Stimulated activated memory B cell treated with anti-CD40 and anti-IgM and Interleukin-4, amounts not matched to agents 10 μg/mL and 1 μg/mL and 100 μg/mL, for 72 hours (primary cell): ENCODE measurements around the gene ZNF644.

Experiments
- ATAC-seq: fragments of 150-1000 bp; cut with Tn5 transposase; 2 replicates; pipeline ENCODE4 v1.10.0; 2021
- H3K27ac Mint-ChIP-seq: one replicate; pipeline ENCODE4 v1.8.0; 2022; ENCODE audit warnings: mild to moderate bottlenecking, mixed read lengths
- H3K27me3 Mint-ChIP-seq: one replicate; pipeline ENCODE4 v1.8.0; 2022; ENCODE audit warnings: mixed read lengths
- H3K36me3 Mint-ChIP-seq: one replicate; pipeline ENCODE4 v1.8.0; 2022; ENCODE audit warnings: mixed read lengths
- H3K4me1 Mint-ChIP-seq: one replicate; pipeline ENCODE4 v1.8.0; 2022; ENCODE audit warnings: mixed read lengths
- H3K4me3 Mint-ChIP-seq: one replicate; pipeline ENCODE4 v1.8.0; 2022; ENCODE audit warnings: mild to moderate bottlenecking, moderate library complexity, mixed read lengths
- H3K9me3 Mint-ChIP-seq: one replicate; pipeline ENCODE4 v1.8.0; 2022; ENCODE audit warnings: mixed read lengths

The ZNF644 gene

DNA sequence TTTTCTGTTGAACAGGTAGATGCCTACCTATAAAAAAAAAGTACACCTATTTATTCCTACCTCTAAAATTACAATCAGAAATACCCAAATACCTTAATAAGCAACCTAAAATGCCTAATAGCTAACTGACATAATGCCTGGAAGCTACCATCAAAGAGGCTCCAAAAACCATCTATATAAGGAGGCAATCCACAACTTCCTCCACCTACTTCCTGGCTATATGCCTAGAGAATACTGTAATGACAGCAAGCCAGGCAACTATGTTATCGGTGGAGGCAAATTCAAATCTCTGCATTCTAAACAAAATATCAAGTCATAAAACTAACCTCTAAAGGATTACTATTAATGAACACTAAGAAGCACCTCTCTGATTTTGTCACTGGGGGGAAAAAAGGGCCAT is 10.1 kb downstream of the ZNF644 start:
- Mint-ChIP-seq H3K9me3 (no peaks in the 10 kb centered on the region), H3K4me1 (peaks cover 81% of the 10 kb centered on the region), H3K36me3 (peaks cover 36% of the 10 kb centered on the region), H3K27ac (no peak overlapping the region), H3K27me3 (no peaks in the 10 kb centered on the region), H3K4me3 (no peak overlapping the region)
- ATAC-seq = no peak

DNA sequence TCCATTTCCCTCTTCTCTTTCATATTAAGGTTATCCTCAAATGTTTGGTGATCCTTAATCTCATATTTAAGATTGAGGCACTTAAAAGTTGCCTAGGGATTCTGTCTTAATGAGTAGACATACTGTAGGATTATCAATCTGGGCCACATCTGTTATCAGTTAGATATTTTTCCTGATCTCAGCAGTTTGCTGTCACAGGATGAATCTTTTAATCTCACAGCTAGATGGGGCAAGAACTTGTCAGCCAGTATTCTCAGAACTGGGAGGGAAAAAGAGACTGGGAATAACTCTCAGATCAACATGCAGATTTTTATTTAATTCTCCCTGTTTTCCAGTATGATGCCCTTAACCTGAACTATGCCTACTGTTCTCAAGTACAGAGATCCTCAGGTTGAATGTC is 14.0 kb downstream of the ZNF644 start:
- peaks cover 82% of the 10 kb centered on the region for H3K4me1 Mint-ChIP-seq
- no peak overlapping the region for H3K4me3 Mint-ChIP-seq
- no peak overlapping the region for H3K27ac Mint-ChIP-seq
- peaks cover 6% of the 10 kb centered on the region for H3K9me3 Mint-ChIP-seq
- H3K36me3 Mint-ChIP-seq = peaks cover 50% of the 10 kb centered on the region
- no peak for ATAC-seq
- H3K27me3 Mint-ChIP-seq = no peaks in the 10 kb centered on the region

DNA sequence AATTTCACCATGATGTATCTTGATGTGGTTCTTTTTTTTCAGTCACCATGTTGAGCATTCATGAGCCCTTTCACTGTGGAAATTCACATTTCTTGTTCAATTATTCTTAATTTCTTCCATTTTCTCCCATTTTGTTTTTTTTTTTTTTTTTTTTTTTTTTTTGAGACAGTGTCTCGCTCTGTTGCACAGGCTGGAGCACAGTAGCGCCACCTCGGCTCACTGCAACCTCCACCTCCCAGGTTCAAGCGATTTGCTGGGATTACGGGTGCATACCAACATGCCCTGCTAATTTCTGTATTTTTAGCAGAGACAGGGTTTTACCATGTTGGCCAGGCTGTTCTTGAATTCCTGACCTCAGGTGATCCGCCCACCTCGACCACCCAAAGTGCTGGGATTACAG is 14.7 kb downstream of the ZNF644 start:
- Mint-ChIP-seq H3K4me1 (peaks cover 77% of the 10 kb centered on the region), H3K27me3 (no peaks in the 10 kb centered on the region), H3K36me3 (peaks cover 52% of the 10 kb centered on the region), H3K4me3 (no peak overlapping the region), H3K9me3 (peaks cover 6% of the 10 kb centered on the region), H3K27ac (no peak overlapping the region)
- ATAC-seq = no peak

DNA sequence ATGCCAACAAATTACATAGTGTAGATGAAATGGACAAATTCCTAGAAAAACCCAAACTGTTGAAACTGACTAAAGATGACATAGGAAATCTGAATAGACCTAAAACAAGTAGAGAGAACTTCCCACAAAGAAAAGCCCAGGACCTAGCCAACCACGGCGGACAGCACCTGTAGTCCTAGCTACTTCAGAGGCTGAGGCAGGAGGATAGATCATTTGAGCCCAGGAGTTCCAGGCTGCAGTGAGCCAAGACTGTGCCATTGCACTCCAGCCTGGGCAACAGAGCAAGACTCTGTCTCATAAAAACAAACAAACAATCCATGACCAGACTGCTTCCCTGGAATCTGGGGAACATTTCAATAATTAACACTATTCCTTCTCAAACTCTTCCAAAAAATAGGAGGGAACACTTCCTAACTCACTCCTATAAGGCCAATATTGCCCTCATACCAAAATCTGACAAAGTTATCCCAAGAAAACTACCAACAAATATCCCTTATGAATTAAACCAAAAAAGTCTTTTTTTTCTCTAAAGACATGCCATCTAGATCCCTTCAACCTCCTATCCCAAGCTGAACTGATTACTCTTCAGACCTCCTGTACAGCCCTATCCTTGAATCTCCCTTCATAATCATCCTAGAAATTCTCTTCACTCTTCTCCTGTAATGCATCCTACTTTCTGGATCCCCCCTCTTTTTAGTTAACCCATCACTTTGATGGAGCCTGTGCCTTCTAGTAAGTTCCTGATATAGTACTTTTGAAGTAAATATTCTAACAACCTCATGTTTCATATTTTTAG is 15.5 kb downstream of the ZNF644 start:
- Mint-ChIP-seq H3K27me3 (no peaks in the 10 kb centered on the region), H3K4me3 (no peak overlapping the region), H3K27ac (no peak overlapping the region), H3K36me3 (peaks cover 54% of the 10 kb centered on the region), H3K9me3 (peaks cover 6% of the 10 kb centered on the region), H3K4me1 (peaks cover 78% of the 10 kb centered on the region)
- ATAC-seq = no peak

DNA sequence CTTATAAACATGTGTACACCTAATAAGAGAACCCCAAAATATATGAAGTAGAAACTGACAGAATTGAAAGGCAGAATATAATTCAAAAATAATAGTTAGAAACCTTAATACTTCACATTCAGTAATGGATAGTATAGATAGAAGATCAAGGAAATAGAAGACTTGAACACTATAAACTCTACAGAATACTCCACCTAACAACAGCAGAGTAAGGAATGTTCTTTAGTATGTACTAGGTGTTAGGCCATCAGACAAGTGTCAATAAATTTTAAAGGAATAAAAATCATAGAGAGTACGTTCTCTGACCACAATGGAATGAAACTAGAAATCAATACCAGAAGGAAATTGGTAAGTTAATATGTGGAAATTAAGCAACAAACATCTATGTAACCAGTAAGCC is 16.6 kb downstream of the ZNF644 start:
- Mint-ChIP-seq H3K27ac (no peak overlapping the region), H3K27me3 (no peaks in the 10 kb centered on the region), H3K4me1 (peaks cover 81% of the 10 kb centered on the region), H3K4me3 (no peak overlapping the region), H3K9me3 (peaks cover 6% of the 10 kb centered on the region), H3K36me3 (peaks cover 61% of the 10 kb centered on the region)
- no peak for ATAC-seq

DNA sequence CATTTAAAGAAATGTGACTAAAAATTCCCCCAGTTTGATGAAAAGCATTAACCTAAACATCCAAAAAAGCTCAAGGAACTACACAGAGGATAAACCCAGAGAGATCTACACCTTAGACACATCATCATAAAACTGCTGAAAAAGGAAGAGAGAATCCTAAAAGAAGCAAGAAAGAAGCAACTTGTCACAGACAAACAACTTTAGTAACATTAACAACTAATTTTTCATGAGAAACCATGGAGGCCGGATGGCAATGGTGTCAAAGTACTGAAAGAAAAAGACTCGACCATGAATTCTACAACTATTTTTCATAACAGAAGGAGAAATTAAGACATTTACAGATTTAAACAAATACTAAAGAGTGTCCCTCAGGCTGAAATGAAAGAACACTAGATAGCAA is 17.7 kb downstream of the ZNF644 start:
- Mint-ChIP-seq H3K4me3 (no peak overlapping the region), H3K27me3 (no peaks in the 10 kb centered on the region), H3K9me3 (peaks cover 6% of the 10 kb centered on the region), H3K36me3 (peaks cover 72% of the 10 kb centered on the region), H3K4me1 (peaks cover 84% of the 10 kb centered on the region), H3K27ac (no peak overlapping the region)
- no peak for ATAC-seq

DNA sequence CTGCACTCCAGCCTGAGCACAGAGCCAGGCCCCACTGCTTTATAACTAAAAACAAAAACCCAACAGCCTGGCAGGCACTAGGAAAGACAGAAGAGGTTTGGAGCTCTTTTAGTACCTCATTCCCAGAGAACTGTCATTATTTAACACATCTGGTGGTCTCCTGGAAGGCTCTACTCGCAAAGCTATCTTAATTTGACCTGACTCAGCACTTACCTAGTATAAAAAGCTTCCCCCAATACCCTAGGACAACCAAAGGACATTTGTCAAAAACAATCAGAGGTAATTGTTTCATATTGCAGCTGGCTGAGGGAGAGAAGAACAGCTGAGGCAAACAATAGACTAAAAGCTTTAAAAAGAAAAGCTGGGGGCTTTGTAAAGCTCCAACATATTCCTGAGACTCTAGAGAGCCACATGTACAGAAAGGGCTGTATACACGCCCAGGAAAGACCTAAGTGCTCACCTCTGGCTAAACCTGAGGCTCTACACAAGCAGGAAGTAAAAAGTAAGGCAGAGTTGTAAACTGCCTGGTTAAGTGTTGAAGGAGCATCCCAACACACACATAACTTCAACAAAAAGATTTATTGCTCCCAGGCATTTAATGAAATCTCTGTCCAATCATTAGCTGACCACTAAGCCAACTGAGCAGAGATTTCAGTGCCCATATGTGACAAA is 25.0 kb downstream of the ZNF644 start:
- H3K27ac Mint-ChIP-seq = peak overlapping the region; percentile 46
- peaks cover 3% of the 10 kb centered on the region for H3K9me3 Mint-ChIP-seq
- H3K4me1 Mint-ChIP-seq = peaks cover 85% of the 10 kb centered on the region
- peaks cover 78% of the 10 kb centered on the region for H3K36me3 Mint-ChIP-seq
- no peak for ATAC-seq
- no peak overlapping the region for H3K4me3 Mint-ChIP-seq
- H3K27me3 Mint-ChIP-seq = no peaks in the 10 kb centered on the region

DNA sequence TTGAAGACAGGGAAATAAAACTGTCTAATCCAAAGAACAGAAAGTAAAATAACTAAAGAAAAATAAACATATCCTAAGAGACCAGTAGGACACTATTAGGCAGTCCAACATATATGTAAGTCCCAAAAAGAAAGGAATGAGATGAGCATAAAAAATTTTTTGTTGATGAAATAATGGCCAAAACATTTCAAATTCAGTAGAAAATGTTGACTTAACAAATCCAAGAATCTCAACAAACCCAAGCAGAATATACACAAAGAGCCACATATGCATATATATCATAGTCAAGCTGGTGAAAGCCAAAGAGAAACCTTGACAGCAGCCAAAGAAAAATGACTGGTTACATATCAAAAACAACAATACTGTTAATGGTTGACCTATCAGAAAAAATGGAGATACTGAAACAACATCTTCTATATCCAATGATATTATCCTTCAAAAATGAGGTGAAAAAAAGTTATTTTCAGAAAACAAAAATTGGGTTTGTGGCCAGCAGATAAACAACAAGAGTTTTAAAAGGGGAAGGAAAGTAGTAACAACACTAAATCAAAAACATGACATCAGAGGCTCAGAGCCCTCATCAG is 26.4 kb downstream of the ZNF644 start:
- Mint-ChIP-seq H3K9me3 (peaks cover 7% of the 10 kb centered on the region), H3K27ac (peak overlapping the region; percentile 46), H3K27me3 (no peaks in the 10 kb centered on the region), H3K4me1 (peaks cover 87% of the 10 kb centered on the region), H3K36me3 (peaks cover 77% of the 10 kb centered on the region), H3K4me3 (no peak overlapping the region)
- ATAC-seq = no peak

DNA sequence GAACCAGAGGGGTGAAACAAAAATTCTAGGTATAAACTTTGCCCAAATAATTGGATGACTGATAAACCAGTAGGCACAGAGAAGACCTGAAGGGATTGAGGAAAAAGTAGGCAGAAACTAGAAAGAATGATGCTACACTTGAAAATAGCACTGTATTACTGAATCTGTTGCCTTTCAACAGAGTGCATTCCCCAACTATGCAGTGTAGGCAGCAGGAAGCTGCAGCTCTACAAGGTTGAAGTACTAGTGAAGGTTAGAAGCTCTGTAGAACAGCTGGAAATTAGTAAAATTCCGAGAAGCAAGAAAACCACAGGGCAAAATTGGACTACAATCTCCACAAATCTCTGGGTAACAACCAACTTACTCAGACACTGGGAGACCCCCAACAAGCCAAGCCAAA is 27.4 kb downstream of the ZNF644 start:
- Mint-ChIP-seq H3K27ac (peak overlapping the region; percentile 14), H3K36me3 (peaks cover 70% of the 10 kb centered on the region)
- no peak for ATAC-seq

DNA sequence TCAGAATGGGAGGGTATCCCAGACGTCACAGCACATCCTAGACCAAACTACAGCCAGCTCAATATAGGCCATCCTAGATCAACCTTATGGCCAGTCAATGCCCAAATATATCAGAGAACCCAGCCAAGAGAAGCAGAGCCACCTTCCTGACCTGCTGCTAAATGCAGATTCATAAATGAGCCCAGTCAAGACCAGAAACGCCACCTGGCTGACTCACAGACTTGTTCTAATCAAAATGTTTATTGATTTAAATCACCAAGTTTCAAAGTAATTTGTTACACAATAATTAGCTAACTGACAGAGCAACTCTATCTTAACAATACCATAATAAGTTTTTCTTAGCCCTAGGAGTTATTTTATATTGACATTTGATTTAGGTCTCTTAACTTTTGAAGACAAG is 28.6 kb downstream of the ZNF644 start:
- Mint-ChIP-seq H3K9me3 (peaks cover 4% of the 10 kb centered on the region), H3K36me3 (peaks cover 70% of the 10 kb centered on the region), H3K4me3 (no peak overlapping the region), H3K27me3 (no peaks in the 10 kb centered on the region), H3K27ac (no peak overlapping the region), H3K4me1 (peaks cover 87% of the 10 kb centered on the region)
- ATAC-seq = no peak

More for the DNA sequence above, 27.4 kb downstream of the ZNF644 start:
- Mint-ChIP-seq H3K4me3 (no peak overlapping the region), H3K27me3 (no peaks in the 10 kb centered on the region), H3K9me3 (peaks cover 7% of the 10 kb centered on the region), H3K4me1 (peaks cover 87% of the 10 kb centered on the region)

DNA sequence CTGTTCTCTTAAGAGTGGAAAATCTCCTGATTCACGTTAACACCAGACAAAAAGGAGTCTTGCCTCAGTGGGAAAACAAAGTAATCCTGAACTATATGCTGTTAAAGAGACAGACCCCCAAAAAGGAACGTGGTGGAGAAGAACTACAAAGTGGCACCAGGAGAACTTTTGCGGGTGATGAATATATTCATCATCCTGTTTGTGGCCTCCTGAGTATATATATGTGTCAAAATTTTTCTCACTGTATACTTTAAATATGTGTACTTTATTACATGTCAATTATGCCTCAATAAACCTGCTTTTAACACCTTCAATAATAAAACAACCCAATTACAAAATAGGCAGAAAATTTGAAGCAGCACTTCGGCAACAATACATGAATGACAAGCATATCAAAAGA is 31.1 kb downstream of the ZNF644 start:
- Mint-ChIP-seq H3K4me3 (no peak overlapping the region), H3K27me3 (no peaks in the 10 kb centered on the region), H3K27ac (peak overlapping the region; percentile 27), H3K4me1 (peaks cover 91% of the 10 kb centered on the region), H3K36me3 (peaks cover 70% of the 10 kb centered on the region), H3K9me3 (peaks cover 10% of the 10 kb centered on the region)
- no peak for ATAC-seq

DNA sequence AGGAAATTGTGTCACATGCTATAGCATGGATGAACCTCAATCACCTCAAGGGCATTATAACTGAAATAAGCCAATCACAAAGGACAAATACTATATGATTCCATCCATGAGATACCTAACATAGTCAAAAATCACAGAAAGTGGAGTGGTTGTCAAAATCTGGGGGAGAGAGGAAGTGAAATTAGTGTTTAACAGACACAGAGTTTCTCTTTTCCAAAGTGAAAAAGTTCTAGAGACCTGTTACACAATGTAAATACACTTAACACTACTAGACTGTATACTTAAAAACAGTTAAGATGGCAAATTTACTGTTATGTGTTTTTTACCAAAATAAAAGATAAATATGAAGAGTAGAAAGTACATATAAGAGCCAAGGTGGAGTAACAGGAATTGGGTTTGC is 31.8 kb downstream of the ZNF644 start:
- ATAC-seq = no peak
- Mint-ChIP-seq H3K27me3 (no peaks in the 10 kb centered on the region), H3K4me3 (no peak overlapping the region), H3K9me3 (peaks cover 10% of the 10 kb centered on the region), H3K27ac (peak overlapping the region; percentile 27), H3K36me3 (peaks cover 62% of the 10 kb centered on the region), H3K4me1 (peaks cover 89% of the 10 kb centered on the region)

DNA sequence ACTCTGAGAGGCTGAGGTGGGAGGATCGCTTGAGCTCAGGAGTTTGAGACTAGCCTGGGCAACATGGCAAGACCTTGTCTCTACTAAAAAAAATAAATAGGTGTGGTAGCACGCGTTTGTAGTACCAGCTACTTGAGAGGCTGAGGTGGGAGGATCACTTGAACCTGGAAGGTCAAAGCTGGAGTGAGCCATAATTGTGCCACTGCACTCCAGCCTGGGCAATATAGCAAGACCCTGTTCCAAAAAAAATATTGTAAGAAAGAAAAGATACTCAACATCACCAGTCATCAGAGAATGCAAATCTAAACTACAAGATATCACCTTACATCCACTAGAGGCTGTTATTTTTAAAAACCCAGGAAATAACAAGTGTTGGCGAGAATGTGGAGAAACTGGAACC is 32.5 kb downstream of the ZNF644 start:
- Mint-ChIP-seq H3K27ac (no peak overlapping the region), H3K36me3 (peaks cover 55% of the 10 kb centered on the region), H3K4me1 (peaks cover 82% of the 10 kb centered on the region), H3K4me3 (no peak overlapping the region), H3K9me3 (peaks cover 10% of the 10 kb centered on the region), H3K27me3 (no peaks in the 10 kb centered on the region)
- no peak for ATAC-seq

DNA sequence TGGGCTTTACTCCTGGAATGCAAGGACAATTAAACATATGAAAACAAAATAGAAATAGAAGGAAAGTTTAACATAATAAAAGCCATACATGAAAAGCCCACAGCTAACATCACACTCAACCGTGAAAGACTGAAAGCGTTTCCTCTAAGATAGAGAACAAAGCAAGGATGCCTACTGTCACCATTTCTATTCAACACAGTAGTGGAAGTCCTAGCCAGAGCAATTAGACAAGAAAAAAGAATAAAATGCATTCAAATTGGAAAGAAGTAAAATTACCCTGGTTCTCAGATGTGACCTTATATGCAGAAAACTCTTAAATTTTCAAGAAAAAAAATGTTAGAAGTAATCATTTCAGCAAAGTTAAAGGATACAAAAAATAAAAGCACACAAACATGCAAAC is 34.0 kb downstream of the ZNF644 start:
- H3K9me3 Mint-ChIP-seq = peaks cover 10% of the 10 kb centered on the region
- peaks cover 56% of the 10 kb centered on the region for H3K36me3 Mint-ChIP-seq
- ATAC-seq = no peak
- H3K4me3 Mint-ChIP-seq = no peak overlapping the region
- peak overlapping the region; percentile 13 for H3K27ac Mint-ChIP-seq
- H3K27me3 Mint-ChIP-seq = no peaks in the 10 kb centered on the region
- H3K4me1 Mint-ChIP-seq = peaks cover 80% of the 10 kb centered on the region

DNA sequence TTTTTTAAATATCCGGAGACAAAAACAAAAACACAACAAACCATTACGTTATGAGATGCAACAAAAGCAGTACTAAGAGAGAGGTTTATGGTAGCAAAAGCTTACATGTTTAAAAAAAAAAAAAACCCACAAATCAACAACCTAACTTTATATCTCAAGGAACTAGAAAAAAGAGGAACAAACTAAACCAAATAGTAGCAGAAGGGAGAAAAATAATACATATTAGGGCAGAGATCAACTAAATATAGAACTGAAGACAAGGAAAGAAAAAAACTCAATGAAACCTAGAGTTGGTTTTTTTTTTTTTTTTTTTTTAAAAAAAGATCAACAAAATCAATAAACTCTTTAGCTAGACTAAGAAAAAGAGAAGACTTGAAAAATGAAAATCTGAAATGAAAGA is 34.9 kb downstream of the ZNF644 start:
- peak overlapping the region; percentile 3 for H3K4me3 Mint-ChIP-seq
- ATAC-seq = no peak
- H3K4me1 Mint-ChIP-seq = peaks cover 79% of the 10 kb centered on the region
- H3K27ac Mint-ChIP-seq = peak overlapping the region; percentile 13
- peaks cover 56% of the 10 kb centered on the region for H3K36me3 Mint-ChIP-seq
- H3K9me3 Mint-ChIP-seq = peaks cover 10% of the 10 kb centered on the region
- H3K27me3 Mint-ChIP-seq = no peaks in the 10 kb centered on the region

DNA sequence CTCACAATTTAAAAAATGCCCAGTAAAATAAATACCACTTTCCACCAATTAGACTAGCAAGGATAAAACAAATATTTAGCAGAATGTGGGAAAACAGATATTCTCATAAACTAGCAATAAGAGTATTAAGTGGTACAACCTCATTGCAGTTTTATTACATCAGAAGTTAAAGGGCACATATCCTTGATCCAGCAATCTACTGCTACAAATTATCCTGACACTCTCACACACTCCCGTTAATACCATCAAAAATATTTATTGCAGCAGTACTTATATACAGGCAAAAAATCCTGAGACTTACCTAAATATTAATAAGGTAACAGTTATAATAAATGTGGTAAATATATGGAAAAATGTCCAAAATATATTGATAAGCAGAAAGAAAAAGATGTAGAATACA is 44.3 kb downstream of the ZNF644 start:
- Mint-ChIP-seq H3K36me3 (peaks cover 46% of the 10 kb centered on the region), H3K27ac (no peak overlapping the region), H3K4me3 (no peak overlapping the region), H3K9me3 (no peaks in the 10 kb centered on the region), H3K4me1 (peaks cover 22% of the 10 kb centered on the region), H3K27me3 (no peaks in the 10 kb centered on the region)
- no peak for ATAC-seq
